Stimulated activated CD4-positive, alpha-beta T cell treated with anti-CD3 and anti-CD28 coated beads, TNF-alpha, amount 100 ng/mL, for 1 hour (primary cell): Measurements from ENCODE around the gene PSMD6.

Experiments
- DNase-seq, 3 donors: peaks; one replicate each; pipeline ENCODE4 v3.0.0-alpha.2; 2020; ENCODE audit warnings: low read depth in 3 of 3, low spot score in 1 of 3

Gene PSMD6

GRCh38 chr3:64046996-64047594, 23.8 kb upstream of the PSMD6 start:
- no peak for DNase-seq

DNA sequence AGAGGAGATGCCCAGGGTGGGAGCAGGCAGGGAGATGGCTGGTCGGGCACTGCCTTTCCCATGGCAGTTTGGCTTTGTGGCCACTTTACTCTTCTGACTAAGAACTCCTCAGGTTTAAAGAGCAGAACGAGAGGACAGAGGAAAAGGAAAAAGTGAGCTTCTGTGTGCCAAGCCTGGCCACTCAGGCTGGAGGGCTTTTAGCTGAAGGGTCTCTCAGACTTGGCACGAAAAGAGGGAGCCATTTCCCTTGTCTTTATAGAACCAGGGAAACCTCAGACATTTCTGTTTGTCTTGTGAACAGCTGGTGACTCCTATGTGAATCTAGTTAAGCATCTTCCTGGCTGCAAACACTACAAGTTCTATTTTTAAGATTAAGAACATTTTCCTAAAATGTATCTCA, 23.3 kb upstream of the PSMD6 start:
- DNase-seq: no peak

DNA sequence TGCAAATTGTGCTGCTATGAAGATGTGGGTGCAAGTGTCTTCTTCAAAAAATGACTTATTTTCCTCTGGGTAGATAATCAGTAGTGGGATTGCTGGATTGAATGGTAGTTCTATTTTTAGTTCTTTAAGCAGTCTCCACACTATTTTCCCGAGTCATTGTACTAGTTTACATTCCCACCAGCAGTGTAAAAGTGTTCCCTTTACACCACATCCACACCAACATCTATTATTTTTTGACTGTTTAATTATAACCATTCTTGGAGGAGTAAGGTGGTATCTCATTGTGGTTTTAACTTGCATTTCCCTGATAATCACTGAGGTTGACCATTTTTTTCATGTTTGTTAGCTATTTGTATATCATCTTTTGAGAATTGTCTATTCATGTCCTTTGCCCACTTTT, 19.7 kb upstream of the PSMD6 start:
- DNase-seq: no peak

- no peak for DNase-seq
These were observed 16.9 kb upstream of the PSMD6 start for GRCh38 chr3:64039981-64040733.

- no peak for DNase-seq
These were observed 16.0 kb upstream of the PSMD6 start for GRCh38 chr3:64039332-64039731.

DNA sequence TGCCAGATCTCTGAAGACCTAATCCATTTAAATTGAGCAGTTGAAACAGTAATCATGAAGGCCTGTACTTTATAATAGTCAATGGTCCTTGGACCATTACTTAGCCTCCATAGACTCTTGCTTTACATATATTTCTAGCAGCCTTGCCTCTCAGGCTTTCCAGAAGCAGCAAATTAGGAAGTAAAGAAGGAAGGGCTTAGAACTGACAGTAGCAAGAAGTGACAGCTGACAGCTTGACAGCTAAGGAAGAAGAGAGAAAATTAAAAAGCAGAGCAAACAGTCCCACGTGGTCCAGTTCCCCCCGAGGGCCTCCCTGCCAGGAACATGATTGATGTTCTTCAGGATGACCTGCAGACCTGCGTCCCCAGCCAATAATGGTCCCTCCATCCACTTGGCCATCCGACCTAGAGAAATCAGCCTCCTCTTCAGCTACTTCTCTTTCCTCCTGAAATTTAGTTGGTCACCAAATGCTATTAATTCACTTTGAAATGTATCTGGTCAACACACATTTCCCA, 15.0 kb upstream of the PSMD6 start:
- DNase-seq: no peak

DNA sequence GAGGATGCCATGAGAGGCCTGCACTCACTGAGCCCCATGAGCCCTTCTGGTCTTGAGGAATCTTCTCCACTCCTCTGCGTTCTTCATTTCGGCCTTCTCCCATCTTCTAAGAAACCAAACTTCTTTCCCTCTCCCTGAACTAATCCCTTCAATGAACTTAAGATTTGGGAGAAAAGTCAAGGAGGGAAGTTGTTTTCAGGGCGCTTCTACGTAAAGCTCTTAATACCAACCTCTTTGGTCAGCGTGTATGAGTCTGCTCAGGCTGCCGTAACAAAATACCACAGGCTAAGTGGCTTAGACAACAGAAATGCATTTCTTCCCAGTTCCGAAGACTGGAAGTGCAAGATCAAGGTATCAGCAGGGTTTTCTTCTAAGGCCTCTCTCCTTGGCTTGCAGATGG, 13.8 kb upstream of the PSMD6 start:
- DNase-seq: no peak

GRCh38 chr3:64033069-64033468, 9.8 kb upstream of the PSMD6 start:
- no peak for DNase-seq

DNA sequence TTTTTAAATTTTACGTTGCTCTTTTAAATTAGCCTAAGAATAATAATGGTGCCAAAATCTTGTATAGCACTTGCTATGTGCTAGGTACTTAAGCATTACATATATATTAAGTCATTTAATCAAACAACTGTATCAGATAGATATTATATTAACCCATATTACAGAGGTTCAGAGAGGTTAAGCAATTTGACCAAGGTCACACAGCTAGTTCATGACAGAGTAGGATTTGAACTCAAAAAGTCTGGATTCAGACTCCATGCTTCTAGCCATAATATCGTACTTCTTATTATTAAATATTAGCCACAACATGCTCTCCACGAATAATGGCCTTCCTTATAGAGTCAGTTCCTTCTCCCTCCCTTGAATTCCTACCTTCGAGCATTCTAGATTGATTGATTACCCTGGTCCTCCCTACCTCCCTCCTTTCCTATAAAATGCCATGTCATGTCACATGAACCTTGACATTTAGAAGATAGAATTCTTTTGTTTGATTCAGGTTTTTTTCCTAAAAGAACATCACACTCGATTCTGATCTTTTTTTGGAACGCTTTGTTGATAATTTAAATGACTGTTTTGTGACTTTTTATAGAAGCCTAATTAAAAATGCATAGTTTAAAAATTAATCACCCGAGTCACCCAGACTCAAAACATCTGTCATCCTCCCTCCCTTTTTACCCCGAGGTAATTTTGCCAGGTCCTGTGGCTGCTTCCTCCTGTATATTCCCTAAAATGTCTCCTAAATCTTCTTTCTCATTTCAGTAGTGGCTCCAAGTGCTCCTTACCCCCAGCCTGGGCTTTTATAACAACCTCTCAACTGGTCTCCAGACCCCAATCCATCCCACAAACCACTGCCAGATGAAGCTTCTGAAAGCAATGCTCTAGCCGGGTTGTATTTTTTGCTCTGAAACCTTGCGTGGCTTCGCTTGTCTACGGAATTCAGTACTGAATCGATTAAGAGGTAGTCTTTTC, 8.5 kb upstream of the PSMD6 start:
- no peak for DNase-seq

- DNase-seq: peak; percentile 41 to 63 (median 63)
These were observed 7.4 kb upstream of the PSMD6 start for GRCh38 chr3:64030741-64031140.

GRCh38 chr3:64029287-64029686, 6.0 kb upstream of the PSMD6 start:
- no peak for DNase-seq

DNA sequence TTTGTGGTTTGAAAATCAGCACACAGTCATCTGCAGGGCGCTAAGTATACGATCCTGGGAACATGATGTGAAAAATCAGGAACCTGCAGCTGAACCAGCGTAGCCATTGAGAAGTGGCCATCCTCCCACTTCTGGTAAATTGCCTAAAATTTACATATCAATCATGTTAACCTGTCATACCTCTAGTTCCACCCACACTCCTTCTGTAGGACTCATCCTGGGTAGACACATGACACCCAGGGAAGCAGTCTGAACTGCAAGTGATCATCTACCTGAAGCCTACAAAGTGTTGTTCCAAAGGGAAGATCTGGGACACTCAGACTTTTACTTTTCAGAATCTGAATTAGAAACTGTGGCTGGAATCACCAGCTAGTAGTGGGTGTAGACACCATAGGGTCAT, 5.5 kb upstream of the PSMD6 start:
- DNase-seq: no peak

DNA sequence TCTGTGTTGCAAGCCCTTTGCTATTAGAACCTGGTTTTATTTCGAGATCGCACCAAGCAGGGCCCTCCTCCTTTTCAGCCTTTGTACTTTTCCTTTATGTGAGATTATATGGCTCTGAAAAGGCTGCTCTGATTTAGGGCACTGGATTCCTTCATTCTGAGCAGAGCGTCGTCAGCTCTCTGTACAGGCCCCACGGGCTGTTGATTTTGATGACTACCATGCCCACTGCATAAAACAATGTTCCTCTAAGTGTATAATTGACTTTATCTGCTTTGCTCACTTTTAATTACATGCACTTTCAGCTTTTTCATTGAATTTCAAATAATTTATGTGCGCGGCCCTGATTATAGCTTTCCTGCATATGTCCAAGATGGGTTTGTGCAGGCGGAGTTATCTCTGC, 4.4 kb upstream of the PSMD6 start:
- DNase-seq: no peak

DNA sequence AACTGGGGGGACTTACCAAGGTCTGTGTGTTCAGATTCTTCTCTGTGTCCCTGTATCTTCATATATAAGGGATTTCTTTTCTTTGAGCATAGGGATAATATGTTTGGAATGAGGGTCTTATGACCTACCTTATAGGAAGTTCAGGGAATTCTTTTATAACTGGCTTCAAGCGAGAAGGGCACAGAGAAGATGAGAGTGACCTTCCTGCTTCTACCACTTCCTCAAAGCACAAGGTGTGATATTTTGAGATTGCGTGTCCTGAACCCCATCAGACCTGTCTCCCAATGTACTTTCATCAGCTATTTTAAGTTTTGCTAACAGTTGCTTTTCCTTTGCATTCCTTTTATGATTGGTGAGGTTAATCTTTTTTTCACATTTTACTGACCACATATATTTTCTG, 3.1 kb upstream of the PSMD6 start:
- no peak for DNase-seq

GRCh38 chr3:64023861-64024223, 548 bp upstream of the PSMD6 start:
- DNase-seq: no peak

DNA sequence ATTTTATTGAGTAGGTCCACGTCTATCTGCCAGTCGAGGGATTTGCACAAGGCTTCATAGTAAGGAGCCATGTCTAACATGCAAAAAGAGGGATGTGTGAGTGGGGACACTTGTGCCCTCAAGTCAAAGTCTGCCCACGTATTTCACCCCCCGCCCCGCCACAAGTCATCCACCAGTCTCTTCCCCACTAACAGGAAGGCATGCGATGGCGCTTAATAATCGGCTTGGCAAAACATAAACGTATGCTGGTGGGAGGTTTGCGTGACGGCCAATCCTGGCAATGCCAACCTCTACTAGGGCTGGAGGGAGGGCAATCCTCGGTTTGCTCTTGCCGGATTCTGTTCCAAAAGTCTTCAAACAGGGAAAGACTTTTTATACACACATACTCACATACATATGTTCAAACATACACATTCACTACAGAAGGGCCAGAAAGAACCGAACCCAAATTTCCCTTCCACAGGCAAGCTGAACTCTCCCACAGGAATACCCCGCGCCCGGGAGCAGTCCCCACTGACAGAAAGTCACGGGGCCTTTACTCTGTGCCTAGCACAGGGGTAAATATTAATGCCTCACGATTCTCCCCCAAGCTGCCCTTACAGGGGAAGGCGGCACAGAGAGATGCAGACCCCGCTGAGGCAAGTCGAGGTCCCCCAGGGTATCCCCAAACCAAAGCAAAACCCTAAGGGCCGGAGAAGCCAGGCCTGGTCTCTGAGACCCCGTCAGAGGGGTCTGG, 675 bp downstream of the PSMD6 start:
- peak in 1 of 3 donors; percentile 2 for DNase-seq

- DNase-seq: no peak
These were observed 1.4 kb downstream of the PSMD6 start for GRCh38 chr3:64021922-64022321.

- DNase-seq: no peak
These were observed 3.4 kb downstream of the PSMD6 start for GRCh38 chr3:64019879-64020278.

DNA sequence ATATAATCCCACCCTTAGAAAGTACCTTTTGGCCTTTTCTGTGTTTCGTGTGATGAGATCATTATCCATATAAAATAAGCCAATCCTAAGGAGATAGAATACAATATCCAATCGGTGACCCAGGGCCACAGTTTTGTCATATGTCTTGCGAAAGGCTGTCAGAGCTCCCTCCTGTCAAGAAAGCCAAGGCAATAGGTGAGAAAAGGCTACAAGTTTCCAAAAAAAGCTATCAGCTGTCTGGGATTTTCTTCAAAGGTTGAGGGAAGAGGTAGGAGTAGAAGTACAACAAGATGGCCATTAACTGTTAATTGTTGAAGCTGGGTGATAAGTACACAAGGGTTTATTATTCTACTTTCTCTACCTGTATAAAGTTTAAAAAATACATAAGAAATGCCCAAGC, 4.0 kb downstream of the PSMD6 start:
- DNase-seq: no peak

- no peak for DNase-seq
These were observed 6.2 kb downstream of the PSMD6 start for GRCh38 chr3:64016941-64017620.

DNA sequence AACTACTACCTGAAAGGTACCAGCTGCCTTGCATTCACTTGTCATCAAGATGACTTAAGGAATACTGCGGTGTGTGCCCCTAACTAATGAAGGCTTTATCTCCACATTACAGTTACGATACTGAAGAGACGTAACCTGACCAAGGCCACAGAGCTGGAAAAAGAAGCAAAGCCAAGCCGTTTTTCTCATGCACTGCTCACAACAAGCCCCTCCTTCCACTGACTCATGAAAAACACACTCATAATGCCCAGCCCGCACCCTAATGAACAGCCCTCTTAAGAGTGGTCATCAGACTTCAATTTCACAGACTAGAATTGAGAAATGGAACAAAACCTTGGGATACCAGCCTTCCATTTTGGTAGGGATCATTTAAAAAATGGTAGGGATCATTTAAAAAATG, 11.6 kb downstream of the PSMD6 start:
- DNase-seq: no peak
